DOHH2 (cell line): ENCODE results near the gene ZNF232.

Experiments used
- EZH2phosphoT487 ChIP-seq: fragments of 200-600 bp; sonication (generic); IDR thresholded peaks from 2 replicates; pipeline ENCODE4 v1.6.1; 2017; ENCODE audit warnings: borderline replicate concordance, mild to moderate bottlenecking, antibody characterized with exemption, low read length, moderate library complexity, mixed read lengths
- TF ChIP-seq, protein P1 (sequence below): fragments of 200-600 bp; sonication (generic); IDR thresholded peaks from one replicate; pipeline ENCODE4 v1.5.1; 2014; ENCODE audit warnings: antibody characterized with exemption, mild to moderate bottlenecking, low read depth, low read length; ENCODE audit not compliant: poor library complexity, severe bottlenecking

DNA sequence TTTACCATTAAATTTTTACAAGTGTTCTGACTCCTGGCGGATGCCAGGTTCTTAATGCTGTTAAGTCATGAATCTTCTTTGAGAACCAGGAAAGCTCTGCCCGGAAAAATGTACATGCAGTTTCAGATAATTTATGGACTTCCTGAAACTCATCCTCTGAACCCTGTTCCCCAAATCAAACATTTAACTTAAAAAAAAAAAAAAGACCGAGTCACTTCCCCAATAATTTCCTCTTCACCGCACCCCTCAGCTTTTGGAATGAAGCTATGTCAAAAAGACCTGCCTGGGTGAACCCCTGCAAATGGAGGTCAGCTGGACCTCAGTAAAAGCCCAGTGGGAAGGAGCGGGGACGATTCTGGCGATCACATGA is 15.0 kb downstream of the ZNF232 start:
- TF ChIP-seq, protein P1, sequence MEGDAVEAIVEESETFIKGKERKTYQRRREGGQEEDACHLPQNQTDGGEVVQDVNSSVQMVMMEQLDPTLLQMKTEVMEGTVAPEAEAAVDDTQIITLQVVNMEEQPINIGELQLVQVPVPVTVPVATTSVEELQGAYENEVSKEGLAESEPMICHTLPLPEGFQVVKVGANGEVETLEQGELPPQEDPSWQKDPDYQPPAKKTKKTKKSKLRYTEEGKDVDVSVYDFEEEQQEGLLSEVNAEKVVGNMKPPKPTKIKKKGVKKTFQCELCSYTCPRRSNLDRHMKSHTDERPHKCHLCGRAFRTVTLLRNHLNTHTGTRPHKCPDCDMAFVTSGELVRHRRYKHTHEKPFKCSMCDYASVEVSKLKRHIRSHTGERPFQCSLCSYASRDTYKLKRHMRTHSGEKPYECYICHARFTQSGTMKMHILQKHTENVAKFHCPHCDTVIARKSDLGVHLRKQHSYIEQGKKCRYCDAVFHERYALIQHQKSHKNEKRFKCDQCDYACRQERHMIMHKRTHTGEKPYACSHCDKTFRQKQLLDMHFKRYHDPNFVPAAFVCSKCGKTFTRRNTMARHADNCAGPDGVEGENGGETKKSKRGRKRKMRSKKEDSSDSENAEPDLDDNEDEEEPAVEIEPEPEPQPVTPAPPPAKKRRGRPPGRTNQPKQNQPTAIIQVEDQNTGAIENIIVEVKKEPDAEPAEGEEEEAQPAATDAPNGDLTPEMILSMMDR: no peak
- no peak for TF ChIP-seq EZH2phosphoT487
